UCSD-AML1 (cell line): ENCODE data around the gene ADCY5.

Experiments used
- DNase-seq: peaks from one replicate; lab custom pipeline; 2025; ENCODE audit not compliant: unreplicated experiment; lab: John Stamatoyannopoulos, UW

Gene ADCY5

DNA sequence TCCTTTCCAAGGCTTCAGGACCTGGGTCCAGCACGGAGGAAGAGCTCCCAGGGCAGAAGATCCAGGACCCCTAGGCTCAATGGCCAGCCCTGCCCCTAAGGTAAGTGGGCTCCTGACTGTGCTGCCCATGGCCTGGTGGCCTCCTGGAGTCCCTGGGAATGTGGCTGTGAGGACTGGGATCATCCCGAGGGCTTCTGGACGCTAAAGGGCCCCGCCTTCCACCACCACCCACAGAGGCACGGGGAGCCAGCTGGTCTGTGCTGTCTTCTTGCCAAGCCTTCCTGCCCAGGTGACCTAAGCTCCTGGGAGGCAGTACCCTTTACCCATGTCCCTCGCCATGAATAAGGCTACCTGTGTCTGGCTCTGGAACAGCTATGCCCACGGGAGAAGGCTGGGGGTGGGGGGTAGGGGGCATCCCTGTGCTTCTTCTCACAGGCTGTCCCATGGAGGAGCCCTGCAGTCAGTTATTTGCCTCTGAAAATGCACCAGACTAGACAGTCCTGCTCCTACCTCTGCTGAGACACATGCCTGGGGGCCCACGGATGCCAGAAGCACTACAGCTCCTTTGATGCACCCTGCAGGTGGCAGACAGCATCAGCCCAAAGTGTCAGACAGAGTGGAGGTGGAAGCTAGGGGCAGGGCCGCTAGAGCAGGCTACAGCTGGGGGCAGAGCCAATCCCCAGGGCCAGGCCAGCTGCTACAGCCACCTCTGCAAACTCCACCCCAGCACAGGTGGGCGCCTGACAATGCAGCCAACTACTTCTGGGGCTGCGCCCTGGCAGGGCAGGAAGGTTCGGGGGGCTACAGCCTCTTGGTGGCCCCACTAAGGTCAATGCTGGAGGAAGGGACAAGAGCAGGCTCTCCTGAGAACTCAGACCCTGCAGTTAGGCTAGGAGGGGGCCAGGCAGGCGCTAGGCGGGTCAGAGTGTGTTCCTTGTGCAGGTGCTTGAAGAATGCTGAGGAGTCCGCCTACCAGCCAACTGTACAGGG, 156.3 kb downstream of the ADCY5 start:
- no peak for DNase-seq

DNA sequence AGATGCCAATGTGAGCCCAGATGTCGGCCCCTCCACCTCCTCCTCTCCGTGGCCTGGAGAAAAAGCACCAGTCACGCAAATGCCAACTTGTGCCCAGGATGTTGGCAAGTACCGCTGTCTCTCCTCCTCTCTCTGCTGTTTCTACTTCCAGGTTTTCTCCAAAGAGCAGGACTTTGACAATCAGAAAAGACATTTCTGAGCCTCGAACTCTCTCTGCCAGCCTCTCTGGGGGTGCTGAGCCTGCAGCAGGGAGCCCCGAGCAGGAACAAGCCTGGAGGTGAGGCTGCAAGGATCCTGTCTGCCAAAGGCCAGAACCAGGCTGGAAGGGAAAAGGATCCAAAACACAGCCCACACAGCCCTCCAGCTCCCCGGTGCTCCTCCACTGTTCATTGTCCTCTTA, 157.5 kb downstream of the ADCY5 start:
- no peak for DNase-seq

DNA sequence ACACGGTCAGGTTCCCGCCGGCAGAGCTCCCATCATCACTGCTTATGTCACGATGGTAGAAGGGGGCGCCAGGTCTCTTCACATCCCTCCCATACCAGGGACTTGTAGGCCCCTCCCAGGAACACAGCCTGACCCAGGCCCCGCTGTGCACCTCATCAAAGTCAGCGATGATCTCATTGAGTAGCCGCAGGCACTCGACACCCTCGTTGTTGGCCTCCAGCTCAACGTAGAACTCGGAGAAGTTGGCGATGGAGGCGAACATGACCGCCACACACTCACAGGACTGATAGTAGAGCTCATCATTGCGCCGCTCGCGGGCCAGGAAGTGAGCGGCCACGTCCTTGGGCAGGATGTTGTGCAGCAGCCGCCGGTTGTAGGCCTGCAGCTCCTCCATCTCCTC, 157.9 kb downstream of the ADCY5 start:
- no peak for DNase-seq

DNA sequence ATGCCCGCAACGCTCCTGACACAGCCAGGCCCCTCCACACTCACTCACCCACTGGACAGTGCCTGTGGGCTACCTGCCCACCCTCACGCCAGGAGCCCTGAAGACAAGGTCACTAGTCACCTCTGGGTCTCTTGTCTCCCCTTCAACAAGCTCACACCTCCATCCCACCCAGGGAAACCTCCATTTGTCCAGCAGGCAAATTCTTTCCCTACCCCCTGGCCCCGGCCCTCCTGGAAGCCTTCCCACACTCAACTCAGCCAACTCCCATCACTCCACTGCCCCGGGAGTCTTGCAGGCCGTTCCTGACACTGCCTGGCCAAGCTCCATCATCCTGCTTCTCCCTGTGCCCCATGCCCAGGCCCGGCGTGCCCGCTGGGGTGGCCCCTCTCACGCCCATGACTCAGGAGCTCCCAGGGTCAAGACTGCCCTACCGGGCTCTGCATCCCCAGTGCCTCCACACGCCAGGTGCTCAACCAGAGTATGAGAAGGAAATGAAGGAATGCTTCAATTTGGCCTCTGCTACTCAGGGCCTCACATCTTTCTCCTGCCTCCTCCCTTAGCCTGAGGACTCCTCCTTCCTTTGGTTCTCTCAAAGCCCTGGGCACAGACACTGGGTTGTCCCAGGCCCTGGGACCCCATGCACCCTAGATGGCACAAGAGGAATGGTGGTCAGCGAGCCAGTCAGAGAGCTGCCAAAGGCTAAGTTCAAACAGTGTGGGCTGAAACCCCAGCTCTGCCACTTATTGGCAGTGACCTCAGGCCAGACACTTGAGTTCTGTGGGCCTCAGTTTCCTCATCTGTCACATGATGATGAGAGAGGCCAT, 158.6 kb downstream of the ADCY5 start:
- no peak for DNase-seq

DNA sequence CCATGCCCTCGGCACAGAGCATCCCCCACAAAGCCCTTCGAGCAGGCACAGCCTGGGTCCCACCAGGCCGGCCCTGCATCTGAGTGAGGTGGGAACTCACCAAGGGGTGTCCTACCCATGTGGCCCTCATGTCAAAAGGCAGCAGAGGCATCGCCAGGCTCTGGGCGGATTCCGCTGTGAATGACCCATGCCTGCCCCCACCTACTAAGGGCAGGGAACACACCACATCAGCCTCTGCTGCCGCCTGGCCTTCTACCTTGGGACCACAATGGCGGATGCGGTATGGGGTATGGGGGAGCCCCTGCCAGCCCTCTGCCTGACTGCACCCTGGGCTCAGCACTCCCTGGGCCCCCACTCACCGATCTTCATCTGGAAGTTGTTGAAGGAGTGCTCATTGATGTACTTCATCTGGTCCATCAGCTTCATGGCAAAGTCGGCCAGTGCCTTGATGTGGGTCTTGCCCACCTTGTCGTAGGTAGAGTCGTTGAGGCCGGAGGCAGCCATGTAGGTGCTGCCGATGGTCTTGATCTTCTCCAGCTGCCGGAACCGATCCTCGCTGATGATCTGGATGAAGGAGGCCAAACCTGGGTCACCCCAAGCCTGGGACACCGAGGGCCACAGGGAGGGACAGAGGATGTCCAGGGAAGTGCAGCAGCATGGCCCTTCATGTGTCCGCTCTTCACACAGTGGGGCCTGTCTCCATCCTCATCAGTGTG, 159.3 kb downstream of the ADCY5 start:
- DNase-seq = no peak

DNA sequence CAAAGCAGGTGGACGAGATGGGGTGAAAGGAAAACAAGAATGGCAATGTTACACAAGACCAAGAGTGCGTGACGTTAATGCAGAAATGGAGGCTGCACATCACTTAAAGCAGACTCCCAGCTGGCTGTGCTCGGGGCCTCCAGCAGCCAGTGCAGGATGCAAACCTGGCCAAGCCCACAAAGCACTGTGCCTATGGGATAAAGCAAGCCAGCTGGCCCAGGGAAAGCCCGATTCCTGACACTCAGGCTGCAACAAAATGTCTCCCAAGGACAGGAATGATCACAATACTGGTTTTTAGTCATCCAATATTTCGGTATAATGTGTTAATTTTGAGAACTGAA, 161.0 kb downstream of the ADCY5 start:
- DNase-seq = no peak

DNA sequence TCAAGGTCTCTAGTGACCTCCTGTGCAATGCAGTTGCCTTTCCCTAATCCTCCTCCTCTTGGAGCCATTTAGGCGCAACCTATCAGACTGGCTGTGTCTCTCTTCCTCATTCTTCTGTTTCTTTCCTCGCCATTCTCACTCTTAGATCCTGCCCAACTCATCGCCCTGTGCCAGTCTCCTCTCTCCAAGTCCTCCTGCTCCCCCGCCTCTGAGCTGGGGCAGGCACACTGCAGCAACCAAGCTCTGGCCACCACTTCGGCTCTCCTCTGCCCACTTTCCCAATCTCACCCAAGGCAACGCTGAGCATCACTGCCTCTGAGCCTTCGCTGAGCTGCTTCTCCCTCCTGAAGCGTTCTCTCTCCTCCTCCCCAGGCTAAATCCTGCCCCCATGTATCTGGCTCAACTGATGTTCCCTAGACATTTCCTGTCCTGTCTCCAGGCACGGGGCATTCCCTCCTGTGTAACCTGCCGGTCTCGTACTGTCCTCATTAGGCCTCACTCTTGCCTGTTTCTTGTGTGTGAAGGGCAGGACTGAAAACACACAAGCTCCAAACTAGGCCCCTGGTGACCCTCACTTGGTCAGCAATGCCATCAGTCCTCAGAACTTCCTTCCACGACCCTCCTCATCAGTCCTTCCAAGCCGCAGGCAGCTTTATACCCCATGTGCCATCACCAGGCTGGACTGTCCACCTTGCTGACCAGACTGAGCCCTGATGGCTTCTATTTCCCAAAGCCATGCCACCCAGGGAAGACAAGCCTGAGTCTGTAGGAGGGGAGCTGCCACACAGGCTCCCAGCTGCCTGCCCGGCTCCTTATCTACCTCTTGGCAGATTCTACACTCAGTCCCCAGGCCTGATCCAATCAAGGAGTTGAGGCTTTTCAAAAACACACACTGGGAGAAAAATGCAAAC, 161.6 kb downstream of the ADCY5 start:
- DNase-seq = no peak

DNA sequence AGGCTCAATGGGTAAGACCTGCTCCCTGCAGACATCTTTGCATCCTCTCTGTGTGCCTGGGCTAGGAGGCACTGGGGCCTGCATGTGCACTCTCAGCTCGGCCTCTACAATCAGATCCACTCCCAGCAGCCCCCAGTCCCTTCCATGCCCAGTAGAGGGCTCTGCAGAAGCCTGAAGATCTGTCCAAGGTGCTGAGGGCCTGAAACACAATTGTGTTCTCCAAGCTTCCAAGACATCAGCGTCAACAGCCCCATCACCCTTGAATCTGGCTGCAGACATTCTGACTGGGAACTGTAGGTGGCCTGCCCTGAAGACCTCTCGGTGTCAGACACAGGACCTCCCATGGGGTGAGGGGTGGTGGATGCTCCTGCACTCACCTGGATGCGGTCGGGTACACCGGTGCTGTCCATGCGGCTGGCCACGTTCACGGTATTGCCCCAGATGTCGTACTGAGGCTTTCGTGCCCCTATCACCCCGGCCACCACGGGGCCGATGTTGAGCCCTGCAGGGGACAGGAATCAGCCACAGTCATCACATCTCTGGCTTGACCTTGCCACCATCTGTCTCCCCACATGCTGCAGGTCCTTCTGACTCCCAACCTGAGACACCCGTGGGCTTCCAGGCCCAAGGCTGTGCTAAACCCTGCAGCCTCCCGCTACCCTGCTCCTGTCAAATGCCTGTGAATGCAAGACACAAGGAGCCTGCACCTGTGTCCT, 162.4 kb downstream of the ADCY5 start:
- peak; percentile 49 for DNase-seq

DNA sequence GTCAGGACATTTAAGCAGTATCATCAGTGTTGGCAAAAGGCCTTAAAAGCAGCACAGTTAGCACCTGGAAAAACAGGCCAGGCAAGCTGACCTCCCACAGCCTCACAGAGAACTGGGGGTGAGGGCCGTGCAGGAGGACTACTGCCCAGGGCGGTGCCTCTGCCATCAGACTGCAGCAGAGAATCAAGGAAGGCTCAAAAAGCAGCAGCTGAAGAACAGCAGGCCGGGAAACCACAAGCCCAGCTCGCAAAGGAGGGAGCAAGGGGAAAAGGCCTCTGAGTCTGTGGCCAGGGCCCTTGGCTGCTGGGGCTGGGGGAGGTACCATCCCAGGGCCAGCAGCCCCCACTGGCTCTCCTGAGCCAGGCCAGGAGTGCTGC, 163.0 kb downstream of the ADCY5 start:
- DNase-seq = no peak

DNA sequence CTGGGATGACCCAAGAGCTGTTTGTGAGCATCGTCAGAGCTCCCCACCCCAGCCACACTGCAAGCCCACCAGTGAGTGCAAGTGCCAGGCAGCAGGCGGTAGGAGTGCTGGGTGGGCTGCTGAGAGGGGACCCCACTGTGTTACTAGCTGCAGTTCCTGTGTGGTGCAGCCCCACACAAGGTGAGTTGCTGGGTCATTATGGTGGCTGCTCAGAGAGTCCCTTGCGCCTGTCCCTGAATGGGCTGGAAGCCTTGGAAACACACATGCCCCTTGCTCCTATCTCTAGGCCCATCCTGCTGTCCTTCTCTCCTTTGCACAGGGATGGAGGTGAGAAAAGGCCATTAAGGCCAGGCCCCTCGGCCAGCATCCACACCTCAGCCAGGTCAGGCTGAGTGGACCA, 163.4 kb downstream of the ADCY5 start:
- no peak for DNase-seq

DNA sequence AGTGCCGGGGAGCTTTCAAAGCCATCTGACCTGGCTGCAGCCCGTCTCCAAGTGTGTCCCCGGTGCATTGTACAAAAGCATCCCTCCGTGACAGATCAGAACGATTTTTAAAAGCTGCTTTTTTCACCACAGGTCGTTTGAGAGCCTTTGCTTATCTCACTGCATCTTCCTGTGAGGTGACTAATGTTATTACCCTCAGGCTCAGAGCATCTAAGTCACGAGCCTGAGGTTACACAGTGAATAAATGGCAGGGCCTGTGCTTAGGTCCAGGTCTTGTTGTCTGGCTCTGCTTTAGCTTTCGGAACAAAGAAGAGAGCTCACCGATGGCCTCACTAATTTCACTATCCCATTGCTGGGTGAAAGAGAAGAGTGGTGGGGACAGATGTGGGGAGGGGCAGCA, 163.8 kb downstream of the ADCY5 start:
- DNase-seq = no peak

DNA sequence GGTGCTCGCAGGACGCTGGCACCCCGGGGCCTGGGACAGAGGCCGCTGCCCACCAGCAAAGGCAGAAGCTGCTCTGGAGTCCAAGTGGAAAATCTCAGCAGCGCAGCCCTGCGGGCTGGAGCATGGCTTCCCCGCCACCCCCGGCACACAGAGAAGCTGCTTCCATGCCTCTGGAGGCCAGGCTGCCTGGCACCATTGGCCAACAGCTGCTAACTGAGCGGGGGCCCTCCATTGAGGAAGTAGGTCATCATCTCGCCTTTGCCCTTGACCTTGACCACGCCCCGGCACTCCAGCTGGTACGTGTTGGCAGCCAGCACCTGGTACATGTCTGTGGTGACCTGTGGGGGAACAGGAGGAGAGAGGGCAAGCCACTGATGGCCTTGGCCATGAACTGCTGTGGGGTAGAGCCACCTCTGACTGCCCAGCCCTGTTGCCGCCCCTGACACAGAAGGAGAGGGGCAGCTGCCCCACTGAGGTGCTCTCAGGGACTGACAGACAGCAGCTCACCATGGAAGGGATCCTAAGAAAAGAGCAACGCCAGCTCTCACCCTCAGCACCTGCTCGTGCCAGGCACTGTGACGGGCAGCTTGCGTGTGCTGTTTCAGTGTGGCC, 164.4 kb downstream of the ADCY5 start:
- DNase-seq = no peak

DNA sequence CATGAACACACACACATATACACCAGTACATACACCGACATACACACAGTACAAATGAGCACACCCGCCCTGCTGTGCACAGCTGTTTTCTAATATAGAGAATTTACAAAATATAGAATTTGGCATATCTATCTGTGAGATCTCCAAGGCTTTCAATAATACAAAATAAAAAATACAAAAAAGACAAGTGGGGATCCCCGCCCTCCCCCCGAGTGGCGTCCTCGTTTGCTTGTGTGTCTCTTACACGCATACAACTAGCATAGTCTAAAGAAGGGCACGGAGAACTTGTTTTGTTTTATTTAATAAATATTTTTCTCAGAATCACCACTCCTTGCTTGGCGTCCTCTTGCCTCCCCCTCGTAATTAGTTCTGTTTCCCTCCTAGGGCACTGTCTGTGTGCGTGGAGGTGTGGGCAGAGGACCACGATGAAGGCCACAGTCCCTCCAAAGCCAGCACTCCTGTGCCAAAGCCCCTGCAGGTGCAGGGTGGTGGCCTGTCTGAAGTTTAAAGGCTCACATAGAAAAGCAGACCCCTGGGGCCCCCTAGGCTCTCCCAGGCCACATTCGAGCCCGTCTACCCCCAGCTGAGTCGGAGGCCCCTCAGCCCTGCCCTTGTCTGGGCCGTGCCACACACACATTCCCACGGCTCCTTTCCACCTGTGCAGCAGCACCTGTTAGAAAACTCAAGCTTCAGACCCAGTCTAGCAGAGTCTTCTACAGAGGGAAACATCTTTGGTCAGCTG, 165.1 kb downstream of the ADCY5 start:
- DNase-seq = no peak

DNA sequence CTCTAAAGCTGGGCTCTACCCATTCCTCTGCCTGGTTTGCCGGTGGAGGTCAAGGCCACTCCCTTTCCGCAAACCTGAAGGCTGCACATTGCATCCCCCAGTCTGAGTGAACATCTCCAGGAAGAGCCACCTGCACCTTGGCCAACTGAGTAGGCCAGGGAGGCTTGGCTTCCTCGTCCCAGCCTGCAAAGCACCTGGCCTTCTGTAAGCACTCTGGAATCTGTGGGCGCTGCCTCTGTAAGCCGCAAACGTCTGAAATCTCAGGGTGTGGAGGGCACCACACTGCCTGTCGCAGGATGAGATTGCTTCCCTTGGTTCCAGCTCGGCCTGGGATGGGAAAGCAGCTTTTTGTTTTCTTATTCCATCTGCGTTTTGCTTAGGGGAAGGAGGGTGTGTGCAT, 165.8 kb downstream of the ADCY5 start:
- no peak for DNase-seq

DNA sequence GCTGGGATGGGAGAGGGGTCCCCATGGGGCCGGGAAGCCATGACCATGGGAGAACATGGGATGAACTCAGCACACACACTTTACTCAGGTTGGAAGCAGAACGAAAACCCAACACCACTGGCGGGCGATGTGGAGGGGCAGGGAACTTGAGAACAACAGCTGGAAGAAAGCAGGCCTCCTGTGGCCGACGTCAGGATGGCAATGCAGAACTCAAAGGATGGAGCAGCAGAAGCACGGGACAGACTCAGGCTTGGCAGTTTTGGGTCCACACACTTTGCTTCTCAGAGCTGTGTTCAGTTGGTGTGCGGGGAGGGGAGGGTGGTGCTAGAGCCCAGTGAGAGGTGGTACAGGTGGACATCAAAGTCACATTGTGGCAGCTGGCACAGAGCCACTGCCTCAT, 166.4 kb downstream of the ADCY5 start:
- DNase-seq = no peak

DNA sequence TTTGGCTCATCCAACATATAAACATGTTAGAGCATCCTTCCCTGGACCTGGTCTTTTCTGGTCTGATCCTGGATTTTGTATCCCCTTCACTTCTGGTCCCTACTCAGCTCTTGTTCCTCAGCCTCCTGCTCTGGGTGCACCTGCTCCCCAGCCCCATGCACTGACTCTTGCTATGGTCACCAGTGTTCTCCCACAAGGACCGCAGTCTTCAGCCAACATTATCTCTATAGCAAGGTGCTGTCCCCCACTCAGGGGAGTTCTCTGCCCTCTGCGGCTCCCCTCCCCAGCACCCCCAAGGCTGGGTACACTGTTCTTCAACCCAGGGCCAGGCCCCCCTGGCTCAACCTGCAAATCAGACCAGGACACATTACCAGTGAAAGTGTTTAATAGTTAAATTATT, 167.0 kb downstream of the ADCY5 start:
- DNase-seq = no peak

DNA sequence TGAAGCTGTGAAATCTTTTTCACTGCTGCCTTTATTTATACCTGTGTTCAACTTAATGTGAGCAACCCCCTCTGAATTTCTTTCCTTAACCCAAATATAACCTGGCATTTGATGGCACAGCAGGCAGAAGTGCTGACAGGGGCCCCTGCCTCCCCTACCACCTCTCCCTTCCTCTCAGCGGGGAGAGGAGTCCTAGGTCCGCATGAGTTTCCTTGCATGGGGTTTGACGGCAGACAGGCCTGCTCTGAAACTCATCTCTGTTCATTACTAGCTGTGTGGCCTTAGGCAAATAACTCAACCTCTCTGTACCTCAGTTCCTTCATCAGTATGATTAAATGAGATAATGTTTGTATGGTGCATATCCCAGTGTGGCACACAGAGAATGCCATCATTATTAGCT, 167.5 kb downstream of the ADCY5 start:
- DNase-seq = no peak

DNA sequence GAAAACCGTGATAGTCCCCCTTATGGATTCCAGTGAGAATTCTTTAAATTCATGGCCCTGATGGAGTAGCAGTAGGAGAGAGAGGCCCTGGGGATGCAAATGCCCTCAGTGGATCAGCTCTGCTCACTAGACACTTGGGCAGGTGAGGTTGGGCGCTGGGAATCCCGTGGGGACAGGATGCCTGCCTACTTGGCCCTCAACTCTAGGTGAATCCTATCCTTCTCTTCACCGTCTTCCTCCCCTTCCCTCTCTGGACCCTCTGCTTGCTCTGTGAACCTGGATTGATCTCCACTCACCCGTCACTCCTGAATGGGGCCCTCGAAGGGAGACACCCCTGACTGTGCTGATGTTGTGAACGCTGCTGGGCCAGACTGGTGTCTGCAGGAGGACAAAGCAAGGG, 169.8 kb downstream of the ADCY5 start:
- no peak for DNase-seq

DNA sequence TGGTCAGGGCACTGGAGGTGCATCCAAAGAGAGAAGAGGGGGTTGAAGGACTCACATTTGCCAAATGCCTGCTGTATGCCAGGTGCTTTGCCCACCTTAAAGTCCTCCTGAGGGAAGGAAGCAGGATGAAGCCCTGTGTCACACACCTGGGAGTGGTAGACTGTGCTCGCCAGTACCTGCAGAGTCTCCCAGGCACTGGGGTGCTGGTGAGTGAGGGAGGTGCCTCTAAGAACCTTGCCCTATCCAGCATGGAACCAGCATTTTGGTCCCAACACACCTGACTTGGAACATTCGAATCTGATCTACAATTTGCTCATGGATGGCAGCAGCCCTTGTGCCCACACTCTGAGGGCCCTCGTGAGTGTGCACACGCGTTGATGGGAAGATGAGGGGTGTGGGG, 170.4 kb downstream of the ADCY5 start:
- no peak for DNase-seq
